Measurements from ENCODE around the gene DTNB. TPM values are rescaled to one million over a fixed set of nuclear protein-coding genes. Genes with fewer than 3 reads are reported as not detected.
A peak's percentile ranks its signal among the peaks of the same experiment; 100 is the strongest.

DTNB gene
- total RNA-seq, 3 donors from 2014 or later: 4.8 to 8.8 (median 7.2) TPM

DNA sequence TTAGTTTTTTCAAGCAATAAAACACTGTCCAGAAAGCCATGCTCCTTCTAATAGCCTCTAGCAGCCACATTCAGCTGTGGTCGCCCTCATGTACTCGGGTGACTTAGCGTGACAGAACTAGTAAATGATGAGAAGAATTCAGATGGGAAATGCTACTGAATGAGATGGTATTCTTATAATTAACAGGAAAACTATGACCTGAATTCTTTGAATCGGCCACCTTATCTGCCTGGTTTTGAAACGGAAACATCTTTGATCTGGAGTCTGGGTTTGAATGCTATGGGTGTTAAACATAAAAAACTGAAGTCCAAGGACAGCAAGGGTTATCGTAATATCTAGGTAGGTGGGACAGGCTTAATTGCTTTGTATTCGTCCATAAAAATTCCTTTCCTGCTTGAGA lies 192.8 kb downstream of the DTNB start:
- no peak overlapping the region for H3K4me3 ChIP-seq
- H3K36me3 ChIP-seq (ENCODE audit: low read depth): no peaks in the 10 kb centered on the region
- DNase-seq: no peak
- ATAC-seq: peak; percentile 37
- no peaks in the 10 kb centered on the region for H3K4me1 ChIP-seq (ENCODE audit: low read depth)
- TF ChIP-seq CTCF (IDR thresholded peaks at IDR 0.05): no peak
- peaks cover 8% of the 10 kb centered on the region for H3K9me3 ChIP-seq
- intact Hi-C loops (cut with DNase I, micrococcal nuclease): no loop called here

DNA sequence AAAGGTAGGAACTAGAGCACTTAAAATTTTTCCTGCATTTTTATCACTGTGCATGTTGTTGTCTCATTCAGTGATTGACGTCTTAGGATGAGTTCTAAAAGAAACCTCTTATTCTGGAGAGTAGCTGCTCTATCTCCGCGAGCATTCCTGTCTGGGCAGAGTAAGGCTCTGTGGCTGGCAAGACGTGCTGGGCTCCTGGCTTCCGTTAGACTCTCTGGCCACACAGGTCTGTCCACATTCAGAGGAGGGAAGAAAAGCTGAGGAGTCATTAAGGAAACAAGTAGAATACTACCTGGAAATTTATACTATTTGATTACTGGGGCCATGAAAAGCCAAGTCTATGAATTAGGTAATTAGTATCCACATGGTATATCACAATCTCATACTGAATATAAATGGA lies 193.6 kb downstream of the DTNB start:
- intact Hi-C loops (cut with DNase I, micrococcal nuclease): no loop called here
- no peaks in the 10 kb centered on the region for H3K36me3 ChIP-seq (ENCODE audit: low read depth)
- DNase-seq (no peak), ATAC-seq (no peak)
- TF ChIP-seq CTCF (IDR thresholded peaks at IDR 0.05): no peak
- H3K4me1 ChIP-seq (ENCODE audit: low read depth): no peaks in the 10 kb centered on the region
- peaks cover 14% of the 10 kb centered on the region for H3K9me3 ChIP-seq
- H3K4me3 ChIP-seq: no peak overlapping the region

DNA sequence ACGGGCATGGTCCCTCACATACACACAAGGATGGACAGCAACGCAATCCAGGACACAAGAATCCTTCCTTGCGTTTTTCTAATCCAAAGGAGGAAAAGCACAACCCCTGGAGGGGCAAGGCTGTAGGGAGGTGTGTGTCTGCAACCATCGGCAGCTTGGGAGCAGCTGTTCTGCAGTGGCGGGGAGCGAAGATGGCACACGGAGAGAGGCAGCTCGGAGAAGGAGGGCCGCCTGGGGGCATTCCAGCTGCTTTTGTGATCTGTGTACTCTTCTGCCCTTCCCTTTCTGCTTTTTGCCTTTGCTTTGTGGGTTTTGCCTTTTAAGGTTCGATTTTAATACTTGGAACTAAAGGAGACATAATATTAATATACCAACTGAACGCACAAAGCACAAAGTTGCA lies 194.6 kb downstream of the DTNB start:
- no peak overlapping the region for H3K4me3 ChIP-seq
- H3K4me1 ChIP-seq (ENCODE audit: low read depth): no peaks in the 10 kb centered on the region
- no peaks in the 10 kb centered on the region for H3K36me3 ChIP-seq (ENCODE audit: low read depth)
- no peak for ATAC-seq
- intact Hi-C loops (cut with DNase I, micrococcal nuclease): no loop called here
- no peak for DNase-seq
- H3K9me3 ChIP-seq: peaks cover 14% of the 10 kb centered on the region
- TF ChIP-seq CTCF (IDR thresholded peaks at IDR 0.05): no peak

DNA sequence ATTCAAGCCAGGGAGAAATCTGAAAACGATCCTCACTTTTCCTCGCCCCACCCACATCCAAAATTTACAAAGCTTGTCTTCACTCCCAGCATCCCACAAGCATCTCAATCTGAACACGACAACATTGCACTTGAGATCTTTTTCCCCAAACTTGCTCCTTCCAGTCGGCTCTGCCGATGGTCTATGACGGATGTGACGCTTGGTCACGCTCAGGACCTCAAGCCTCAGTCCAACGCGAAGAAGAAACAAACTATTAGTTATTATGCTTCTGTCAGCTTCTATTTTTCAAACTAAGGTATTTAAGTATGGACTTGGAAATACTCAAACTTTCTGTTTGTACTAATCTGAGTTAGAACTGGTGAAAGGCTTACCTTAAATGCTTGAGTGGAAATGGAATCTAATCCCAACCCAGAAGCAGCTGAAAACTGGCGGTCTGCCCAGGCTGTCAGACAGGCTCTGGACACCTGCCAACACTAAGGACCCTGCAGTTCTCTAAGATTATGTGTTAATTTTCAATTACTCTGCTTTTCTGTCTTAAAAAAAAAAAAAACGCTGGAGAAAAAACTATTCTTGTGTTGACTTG lies 199.5 kb downstream of the DTNB start:
- no peak for TF ChIP-seq CTCF (IDR thresholded peaks at IDR 0.05)
- no peak for ATAC-seq

DNA sequence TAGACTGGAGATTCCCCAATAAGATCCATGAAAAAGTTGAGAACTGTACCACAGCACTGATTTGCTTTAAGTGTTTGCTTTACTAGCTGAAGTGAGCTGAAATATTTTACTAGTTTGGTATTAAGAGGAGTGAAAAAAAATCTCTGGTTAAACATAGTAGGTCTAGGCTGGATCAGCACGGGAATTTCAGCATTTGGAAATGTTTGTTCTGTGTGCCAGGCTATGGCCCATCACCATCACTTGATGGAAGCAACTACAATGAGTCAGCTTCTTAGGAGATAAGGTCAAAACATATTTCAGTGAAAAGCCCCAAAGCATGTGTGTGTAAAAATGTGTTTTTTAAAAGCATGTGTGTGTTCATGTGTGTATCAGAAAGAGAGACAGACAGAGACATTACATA lies 200.2 kb downstream of the DTNB start:
- H3K4me1 ChIP-seq (ENCODE audit: low read depth): no peaks in the 10 kb centered on the region
- intact Hi-C loops (cut with DNase I, micrococcal nuclease): no loop called here
- H3K36me3 ChIP-seq (ENCODE audit: low read depth): no peaks in the 10 kb centered on the region
- DNase-seq (no peak), ATAC-seq (no peak)
- TF ChIP-seq CTCF (IDR thresholded peaks at IDR 0.05): no peak
- peaks cover 14% of the 10 kb centered on the region for H3K9me3 ChIP-seq
- H3K4me3 ChIP-seq: no peak overlapping the region

More for the DNA sequence above, 199.5 kb downstream of the DTNB start:
- no peak overlapping the region for H3K4me3 ChIP-seq
- no peaks in the 10 kb centered on the region for H3K4me1 ChIP-seq (ENCODE audit: low read depth)
- peaks cover 14% of the 10 kb centered on the region for H3K9me3 ChIP-seq
- H3K36me3 ChIP-seq (ENCODE audit: low read depth): no peaks in the 10 kb centered on the region
- intact Hi-C loops (cut with DNase I, micrococcal nuclease): no loop called here
- DNase-seq: no peak

DNA sequence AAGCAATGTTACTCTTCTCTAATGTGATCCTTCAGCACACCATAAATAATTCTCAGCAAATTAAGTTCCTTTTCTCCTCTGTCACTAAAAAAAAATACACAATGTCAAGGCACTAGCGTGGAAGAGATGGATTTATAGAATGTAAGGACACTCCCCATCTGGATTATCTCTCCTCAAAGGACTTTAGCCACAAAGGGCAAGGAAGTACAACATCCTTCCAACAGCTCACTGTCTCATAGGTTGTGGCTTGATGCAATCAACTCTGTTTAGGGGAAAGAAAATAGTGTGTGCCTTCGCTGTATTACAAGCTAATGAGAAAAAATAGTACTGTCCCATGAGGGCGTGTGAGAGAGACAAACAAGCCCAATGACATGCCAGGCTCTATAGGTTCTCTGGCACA lies 202.6 kb downstream of the DTNB start:
- TF ChIP-seq CTCF (IDR thresholded peaks at IDR 0.05): no peak
- peaks cover 8% of the 10 kb centered on the region for H3K9me3 ChIP-seq
- H3K4me1 ChIP-seq (ENCODE audit: low read depth): no peaks in the 10 kb centered on the region
- no peak for DNase-seq
- intact Hi-C loops (cut with DNase I, micrococcal nuclease): no loop called here
- no peak for ATAC-seq
- H3K36me3 ChIP-seq (ENCODE audit: low read depth): no peaks in the 10 kb centered on the region
- H3K4me3 ChIP-seq: no peak overlapping the region
